MCF 10A (cell line): ENCODE measurements around the gene STK25. TPM values are rescaled to one million over a fixed set of nuclear protein-coding genes. Genes with fewer than 3 reads are reported as not detected.

Source experiments
- BruUV-seq: library from RNA; stranded (reverse); fragments of 400-500 nt; replicated peaks from 2 replicates; lab custom pipeline; 2021; lab: Mats Ljungman, UMichigan
- CTCF ChIA-PET: fragments of 300-600 bp; sonication (Branson Sonifier 250); formaldehyde crosslinking; extraction: SDS; loops from one replicate; lab custom pipeline; 2021; ENCODE audit warnings: antibody characterized with exemption, inconsistent platforms; lab: Yijun Ruan, JAX
- POLR2A ChIA-PET: fragments of 300-600, 350-650 bp; sonication (Branson Sonifier 250); formaldehyde crosslinking; extraction: SDS; loops from one replicate; lab custom pipeline; 2020; ENCODE audit warnings: antibody characterized with exemption, inconsistent platforms; lab: Yijun Ruan, JAX
- DNase-seq: peaks from one replicate; pipeline ENCODE4 v3.0.0-alpha.2; 2018; ENCODE audit not compliant: unreplicated experiment
- H3K27ac Mint-ChIP-seq: one replicate; pipeline ENCODE4 v1.8.0; 2022; ENCODE audit warnings: mild to moderate bottlenecking, low read depth, mixed read lengths; ENCODE audit not compliant: unreplicated experiment
- H3K27me3 Mint-ChIP-seq: one replicate; pipeline ENCODE4 v1.8.0; 2022; ENCODE audit warnings: mixed read lengths; ENCODE audit not compliant: insufficient read depth, unreplicated experiment
- H3K36me3 Mint-ChIP-seq: one replicate; pipeline ENCODE4 v1.8.0; 2022; ENCODE audit warnings: mild to moderate bottlenecking, moderate library complexity, mixed read lengths; ENCODE audit not compliant: insufficient read depth, unreplicated experiment
- H3K4me1 Mint-ChIP-seq: one replicate; pipeline ENCODE4 v1.8.0; 2022; ENCODE audit warnings: mixed read lengths; ENCODE audit not compliant: insufficient read depth, unreplicated experiment
- H3K4me3 Mint-ChIP-seq: one replicate; pipeline ENCODE4 v1.8.0; 2022; ENCODE audit warnings: mild to moderate bottlenecking, moderate library complexity, mixed read lengths; ENCODE audit not compliant: unreplicated experiment
- H3K9me3 Mint-ChIP-seq: one replicate; pipeline ENCODE4 v1.8.0; 2022; ENCODE audit warnings: mixed read lengths; ENCODE audit not compliant: unreplicated experiment
- CTCF ChIP-seq: fragments of 200-600 bp; IDR thresholded peaks from one replicate; pipeline ENCODE4 v1.8.0; 2022; ENCODE audit warnings: antibody characterized with exemption, mild to moderate bottlenecking; ENCODE audit not compliant: unreplicated experiment
- intact Hi-C: fragments of 100-400 bp; cut with micrococcal nuclease; formaldehyde crosslinking; loops from 2 replicates; pipeline ENCODE4 v1.14.1; 2022
- total RNA-seq: library from RNA; stranded (reverse); gene quantifications from 2 replicates; pipeline ENCODE4 v1.2.3, GENCODE V29; 2022

Gene STK25
- total RNA-seq, 1 experiment from 2014 or later: 117 TPM

DNA sequence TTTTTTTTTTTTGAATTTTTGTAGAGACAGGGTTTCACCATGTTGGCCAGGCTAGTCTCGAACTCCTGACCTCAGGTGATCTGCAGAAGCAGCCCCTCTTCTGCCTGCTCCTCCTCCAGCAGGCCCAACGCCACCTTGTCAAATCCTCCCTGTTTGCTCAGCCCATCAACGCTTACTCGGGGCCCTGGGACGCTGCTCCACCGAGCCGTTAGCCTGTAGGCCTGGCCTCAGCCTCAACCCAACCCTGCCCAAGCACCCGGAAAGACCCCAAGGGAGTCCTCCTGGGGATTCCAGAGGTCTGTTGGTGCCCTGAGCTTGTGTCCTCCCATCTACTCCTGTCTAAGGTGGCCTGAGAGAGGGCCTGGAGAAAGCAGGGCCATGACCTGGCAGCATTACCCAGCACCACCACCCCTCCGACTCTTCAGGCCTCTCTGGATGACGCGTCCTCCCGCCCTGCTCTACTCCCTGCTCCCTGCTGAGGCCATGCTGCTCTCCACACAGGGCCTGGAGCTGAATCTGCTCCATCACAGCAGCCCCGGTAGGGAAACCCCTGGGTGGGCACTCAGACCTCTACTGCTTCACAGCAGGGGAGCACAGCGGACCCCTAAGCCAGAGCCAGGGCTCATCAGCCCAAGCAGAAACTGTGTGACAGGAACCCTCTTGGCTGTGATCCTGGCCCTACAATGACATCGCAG is 3.2 kb downstream of the STK25 start:
- TF ChIP-seq CTCF: no peak
- ChIA-PET POLR2A (no interaction called here), CTCF (interaction anchor here (0.6 kb wide), 1 partner anchor 424 kb away, joined by 3 read pairs; no protein-coding TSS in a partner anchor)
- no peak for DNase-seq
- H3K4me3 Mint-ChIP-seq: no peak overlapping the region
- H3K4me1 Mint-ChIP-seq: peaks cover 13% of the 10 kb centered on the region
- intact Hi-C loops: no loop called here
- no peaks in the 10 kb centered on the region for H3K9me3 Mint-ChIP-seq
- H3K36me3 Mint-ChIP-seq: peaks cover 8% of the 10 kb centered on the region
- no peaks in the 10 kb centered on the region for H3K27me3 Mint-ChIP-seq
- no TSS peak for BruUV-seq
- peak overlapping the region; percentile 24 for H3K27ac Mint-ChIP-seq

- no TSS peak for BruUV-seq
- POLR2A ChIA-PET: no interaction called here
- no peak for DNase-seq
- no peak overlapping the region for H3K4me3 Mint-ChIP-seq
- no peaks in the 10 kb centered on the region for H3K27me3 Mint-ChIP-seq
- intact Hi-C loops: no loop called here
- H3K27ac Mint-ChIP-seq: no peak overlapping the region
- TF ChIP-seq CTCF: no peak
- peaks cover 7% of the 10 kb centered on the region for H3K4me1 Mint-ChIP-seq
- no peaks in the 10 kb centered on the region for H3K9me3 Mint-ChIP-seq
- H3K36me3 Mint-ChIP-seq: peaks cover 8% of the 10 kb centered on the region
- CTCF ChIA-PET: no interaction called here
Measured at GRCh38 chr2:241503776-241504392, 4.5 kb downstream of the STK25 start.

GRCh38 chr2:241502281-241502680 is 6.1 kb downstream of the STK25 start:
- H3K4me3 Mint-ChIP-seq: no peak overlapping the region
- ChIA-PET POLR2A (interaction anchor here (0.9 kb wide), 1 partner anchor 11 kb away, joined by 3 read pairs; no protein-coding TSS in a partner anchor), CTCF (no interaction called here)
- H3K36me3 Mint-ChIP-seq: peaks cover 15% of the 10 kb centered on the region
- no peak overlapping the region for H3K27ac Mint-ChIP-seq
- intact Hi-C loops: no loop called here
- no peak for DNase-seq
- TF ChIP-seq CTCF: no peak
- H3K27me3 Mint-ChIP-seq: no peaks in the 10 kb centered on the region
- peaks cover 7% of the 10 kb centered on the region for H3K4me1 Mint-ChIP-seq
- H3K9me3 Mint-ChIP-seq: no peaks in the 10 kb centered on the region
- BruUV-seq: no TSS peak

DNA sequence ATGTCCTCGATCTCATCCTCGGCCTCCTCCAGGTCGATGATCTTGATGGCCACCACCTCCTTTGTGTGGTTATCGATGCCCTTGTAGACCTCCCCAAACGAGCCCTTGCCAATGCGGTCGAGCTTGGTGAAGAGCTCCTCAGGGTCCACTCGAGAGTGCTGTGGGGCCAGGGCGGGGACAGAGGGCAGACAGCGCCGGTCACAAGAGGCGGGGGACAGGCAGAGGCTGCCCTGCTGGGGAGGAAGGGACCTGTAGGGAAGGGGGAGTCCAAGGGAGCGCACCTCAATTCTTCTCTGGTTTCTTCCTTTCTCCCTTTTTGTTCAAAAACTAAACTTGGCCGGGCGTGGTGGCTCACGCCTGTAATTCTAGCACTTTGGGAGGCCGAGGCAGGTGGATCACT is 6.8 kb downstream of the STK25 start:
- ChIA-PET POLR2A (interaction anchor here (0.9 kb wide), 1 partner anchor 10 kb away, joined by 3 read pairs; no protein-coding TSS in a partner anchor), CTCF (no interaction called here)
- Mint-ChIP-seq H3K4me1 (no peaks in the 10 kb centered on the region), H3K27ac (no peak overlapping the region), H3K9me3 (no peaks in the 10 kb centered on the region), H3K27me3 (no peaks in the 10 kb centered on the region), H3K36me3 (peaks cover 15% of the 10 kb centered on the region), H3K4me3 (no peak overlapping the region)
- no peak for TF ChIP-seq CTCF
- intact Hi-C loops: no loop called here
- DNase-seq: no peak
- BruUV-seq: no TSS peak
